ENCODE results near the gene AGPAT3. TPM values are rescaled to one million over a fixed set of nuclear protein-coding genes. Genes with fewer than 3 reads are reported as not detected.

Gene AGPAT3
- total RNA-seq, 4 donors from 2014 or later, result 32.1 to 58.8 (median 48.7) TPM

GRCh38 chr21:43959231-43960116, 94.5 kb downstream of the AGPAT3 start:
- intact Hi-C loops (cut with DNase I; ENCODE audit: low total_unique reads), result no loop called here
- no peak for DNase-seq (ENCODE audit: low spot score in 2 of 2)
- TF ChIP-seq, protein P1, sequence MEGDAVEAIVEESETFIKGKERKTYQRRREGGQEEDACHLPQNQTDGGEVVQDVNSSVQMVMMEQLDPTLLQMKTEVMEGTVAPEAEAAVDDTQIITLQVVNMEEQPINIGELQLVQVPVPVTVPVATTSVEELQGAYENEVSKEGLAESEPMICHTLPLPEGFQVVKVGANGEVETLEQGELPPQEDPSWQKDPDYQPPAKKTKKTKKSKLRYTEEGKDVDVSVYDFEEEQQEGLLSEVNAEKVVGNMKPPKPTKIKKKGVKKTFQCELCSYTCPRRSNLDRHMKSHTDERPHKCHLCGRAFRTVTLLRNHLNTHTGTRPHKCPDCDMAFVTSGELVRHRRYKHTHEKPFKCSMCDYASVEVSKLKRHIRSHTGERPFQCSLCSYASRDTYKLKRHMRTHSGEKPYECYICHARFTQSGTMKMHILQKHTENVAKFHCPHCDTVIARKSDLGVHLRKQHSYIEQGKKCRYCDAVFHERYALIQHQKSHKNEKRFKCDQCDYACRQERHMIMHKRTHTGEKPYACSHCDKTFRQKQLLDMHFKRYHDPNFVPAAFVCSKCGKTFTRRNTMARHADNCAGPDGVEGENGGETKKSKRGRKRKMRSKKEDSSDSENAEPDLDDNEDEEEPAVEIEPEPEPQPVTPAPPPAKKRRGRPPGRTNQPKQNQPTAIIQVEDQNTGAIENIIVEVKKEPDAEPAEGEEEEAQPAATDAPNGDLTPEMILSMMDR (IDR thresholded peaks at IDR 0.05), result no peak
- no peak for TF ChIP-seq POLR2A (IDR thresholded peaks at IDR 0.05)
- H3K4me3 ChIP-seq (ENCODE audit: low read depth, poor library complexity, severe bottlenecking), result no peak overlapping the region
- WGBS, 2 donors, result 86 to 89% methylated on average over 38 to 39 of the region's 39 CpGs

DNA sequence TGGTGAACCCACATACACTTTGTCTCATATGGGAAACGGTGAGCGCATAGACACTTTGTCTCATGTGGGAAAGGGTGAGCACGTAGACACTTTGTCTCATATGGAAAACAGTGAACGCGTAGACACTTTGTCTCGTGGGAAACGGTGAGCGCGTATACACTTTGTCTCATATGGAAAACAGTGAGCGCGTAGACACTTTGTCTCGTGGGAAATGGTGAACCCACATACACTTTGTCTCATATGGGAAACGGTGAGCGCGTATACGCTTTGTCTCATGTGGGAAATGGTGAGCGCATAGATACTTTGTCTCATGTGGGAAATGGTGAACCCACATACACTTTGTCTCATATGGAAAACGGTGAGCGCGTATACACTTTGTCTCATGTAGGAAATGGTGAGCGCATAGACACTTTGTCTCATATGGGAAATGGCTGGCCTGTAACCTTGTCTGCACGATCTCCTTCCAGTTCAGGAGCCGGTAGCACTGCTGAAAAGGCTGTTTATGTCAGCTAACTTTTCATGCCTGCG, 96.4 kb downstream of the AGPAT3 start:
- intact Hi-C loops (cut with DNase I; ENCODE audit: low total_unique reads), result no loop called here
- 79 to 91% methylated on average over 24 of the region's 24 CpGs for WGBS, 2 donors
- no peak overlapping the region for H3K4me3 ChIP-seq (ENCODE audit: low read depth, poor library complexity, severe bottlenecking)
- TF ChIP-seq, protein P1 (IDR thresholded peaks at IDR 0.05), result no peak
- TF ChIP-seq POLR2A (IDR thresholded peaks at IDR 0.05), result no peak
- no peak for DNase-seq (ENCODE audit: low spot score in 2 of 2)

DNA sequence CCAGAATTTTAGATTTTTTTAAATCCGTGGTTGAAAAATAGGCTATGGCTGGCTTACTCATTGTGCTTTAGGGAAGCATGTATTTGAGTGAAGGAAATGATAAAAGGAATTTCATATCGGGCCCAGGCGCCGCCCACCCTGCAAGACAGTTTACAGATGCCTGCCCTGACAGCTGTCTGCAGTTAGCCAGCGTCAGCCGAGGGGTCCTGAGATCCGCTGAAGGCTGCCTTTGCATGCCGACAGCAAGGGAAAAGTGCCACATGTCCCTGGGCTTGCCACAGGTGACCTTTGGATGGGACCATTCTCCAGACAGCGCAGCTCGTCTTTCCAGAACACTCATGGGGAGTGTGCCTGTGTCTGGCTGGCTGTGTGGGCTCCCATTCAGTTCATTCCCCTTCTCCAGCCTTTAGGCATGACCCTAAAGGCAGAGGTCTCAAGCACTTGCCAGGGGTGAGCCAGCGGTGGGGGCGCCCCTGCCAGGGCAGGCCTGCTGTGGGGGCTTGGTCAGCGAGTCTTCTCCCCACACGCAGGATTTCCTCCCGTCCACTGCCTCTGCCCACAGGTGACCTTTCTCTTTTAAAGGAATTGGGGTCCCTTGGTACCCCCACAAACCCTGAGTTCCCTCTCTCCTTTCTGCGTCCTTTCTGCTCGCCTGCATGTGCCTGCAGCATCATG, 101.0 kb downstream of the AGPAT3 start:
- intact Hi-C loops (cut with DNase I; ENCODE audit: low total_unique reads), result no loop called here
- H3K4me3 ChIP-seq (ENCODE audit: low read depth, poor library complexity, severe bottlenecking), result no peak overlapping the region
- no peak for TF ChIP-seq POLR2A (IDR thresholded peaks at IDR 0.05)
- DNase-seq (ENCODE audit: low spot score in 2 of 2), result no peak
- 86 to 89% methylated on average over 14 to 17 of the region's 17 CpGs for WGBS, 2 donors

GRCh38 chr21:43966946-43967512, 102.0 kb downstream of the AGPAT3 start:
- 85 to 90% methylated on average over 18 of the region's 18 CpGs for WGBS, 2 donors
- no peak for TF ChIP-seq POLR2A (IDR thresholded peaks at IDR 0.05)
- TF ChIP-seq, protein P1 (IDR thresholded peaks at IDR 0.05), result no peak
- DNase-seq (ENCODE audit: low spot score in 2 of 2), result no peak
- no peak overlapping the region for H3K4me3 ChIP-seq (ENCODE audit: low read depth, poor library complexity, severe bottlenecking)
- intact Hi-C loops (cut with DNase I; ENCODE audit: low total_unique reads), result no loop called here

GRCh38 chr21:43967981-43968380, 103.0 kb downstream of the AGPAT3 start:
- H3K4me3 ChIP-seq (ENCODE audit: low read depth, poor library complexity, severe bottlenecking), result no peak overlapping the region
- intact Hi-C loops (cut with DNase I; ENCODE audit: low total_unique reads), result no loop called here
- no peak for DNase-seq (ENCODE audit: low spot score in 2 of 2)
- 89 to 96% methylated on average over 15 of the region's 15 CpGs for WGBS, 2 donors
- TF ChIP-seq, protein P1 (IDR thresholded peaks at IDR 0.05), result no peak
- no peak for TF ChIP-seq POLR2A (IDR thresholded peaks at IDR 0.05)
